K562 (cell line): ENCODE data around the gene RNF6. TPM values are rescaled to one million over a fixed set of nuclear protein-coding genes. Genes with fewer than 3 reads are reported as not detected.
"Not testable (repeated sequence)": the region's sequence is repeated elsewhere in the genome, so short reads cannot be mapped to it uniquely, and the experiment has no call there.

Source experiments
- ATAC-seq: fragments of 200-7000 bp; cut with Tn5 transposase; 3 replicates; pipeline ENCODE4 v1.9.1; 2020; ENCODE audit warnings: moderate library complexity
- BruUV-seq: library from RNA; stranded (reverse); fragments of 400-500 nt; replicated peaks from 2 replicates; lab custom pipeline; 2021; lab: Mats Ljungman, UMichigan
- CTCF ChIA-PET: fragments of 300-600 bp; formaldehyde crosslinking; extraction: SDS; loops from one replicate; lab custom pipeline; 2021; ENCODE audit warnings: low intra/inter-chr PET ratio; lab: Yijun Ruan, JAX
- POLR2A ChIA-PET: fragments of 300-600, 350-650 bp; sonication (Branson Sonifier 250); formaldehyde crosslinking; extraction: SDS; loops from one replicate; lab custom pipeline; 2021; ENCODE audit warnings: antibody characterized with exemption, inconsistent platforms; lab: Yijun Ruan, JAX
- DNase-seq, 4 experiments: peaks; one replicate each; pipeline versions ENCODE4 v3.0.0 to v3.0.0-alpha.2; 2011 to 2018; ENCODE audit warnings: low spot score in 3 of 4, mixed read lengths in 3 of 4; ENCODE audit errors: extremely low read depth in 1 of 4
- FAIRE-seq: peaks from 2 replicates; lab custom pipeline; 2011; peaks lifted over from hg19 to GRCh38; lab: Jason Lieb, UNC
- H2AFZ ChIP-seq: 2 replicates; pipeline ENCODE4 v1.6.0; 2011; ENCODE audit warnings: low read depth, low read length, control low read depth, inconsistent platforms
- H3K27ac ChIP-seq: fragments of 200-600 bp; 3 replicates; pipeline ENCODE4 v1.8.0; 2011; ENCODE audit warnings: low read depth, mild to moderate bottlenecking, control low read depth, inconsistent platforms, low read length, moderate library complexity, mixed read lengths; ENCODE audit errors: extremely low read depth
- H3K27me3 ChIP-seq, 2 experiments: fragments of 300-600 bp in 1 of 2; 2 replicates in 1 of 2; 3 replicates in 1 of 2; pipeline versions ENCODE4 v1.6.0 to v1.8.0; 2011; ENCODE audit warnings: inconsistent platforms in 2 of 2, low read length in 2 of 2, mild to moderate bottlenecking in 1 of 2, mixed read lengths in 1 of 2, moderate library complexity in 1 of 2; ENCODE audit not compliant: control insufficient read depth in 2 of 2, insufficient read depth in 2 of 2
- H3K36me3 ChIP-seq: fragments of 300-600 bp; 3 replicates; pipeline ENCODE4 v1.8.0; 2011; ENCODE audit warnings: mild to moderate bottlenecking, low read length, inconsistent platforms; ENCODE audit not compliant: control insufficient read depth, insufficient read depth
- H3K4me1 ChIP-seq, 2 experiments: fragments of 200-600 bp in 1 of 2; replicated peaks in 1 of 2; 2 replicates in 1 of 2; 3 replicates in 1 of 2; pipeline versions ENCODE4 v1.5.1 to v1.8.0; 2011; ENCODE audit warnings: inconsistent platforms in 2 of 2, low read length in 2 of 2, mild to moderate bottlenecking in 1 of 2, mixed read lengths in 1 of 2, moderate library complexity in 1 of 2; ENCODE audit not compliant: control insufficient read depth in 2 of 2, insufficient read depth in 2 of 2
- H3K4me2 ChIP-seq: 2 replicates; pipeline ENCODE4 v1.6.1; 2011; ENCODE audit warnings: low read length, control low read depth, inconsistent platforms, mixed read lengths; ENCODE audit not compliant: insufficient read depth
- H3K4me3 ChIP-seq: fragments of 200-600 bp; sonication (generic), shearing (Covaris generic); 2 replicates; pipeline ENCODE4 v1.5.1; 2016; ENCODE audit warnings: control low read depth, inconsistent platforms
- H3K79me2 ChIP-seq: fragments of 200-600 bp; 3 replicates; pipeline ENCODE4 v1.8.0; 2011; ENCODE audit warnings: low read length, inconsistent platforms; ENCODE audit not compliant: control insufficient read depth, insufficient read depth
- H3K9ac ChIP-seq, 2 experiments: 2 replicates each; pipeline versions ENCODE4 v1.6.0 to v1.6.1; 2011; ENCODE audit warnings: low read depth in 2 of 2, low read length in 2 of 2, control low read depth in 1 of 2, inconsistent platforms in 1 of 2, mild to moderate bottlenecking in 1 of 2, mixed read lengths in 1 of 2; ENCODE audit not compliant: insufficient read depth in 1 of 2
- H3K9me1 ChIP-seq: one replicate; pipeline ENCODE4 v1.6.0; 2011; ENCODE audit warnings: inconsistent platforms, mild to moderate bottlenecking, low read length, moderate library complexity; ENCODE audit not compliant: control insufficient read depth, insufficient read depth
- H3K9me3 ChIP-seq: replicated peaks from 2 replicates; pipeline ENCODE4 v1.5.1; 2011; ENCODE audit warnings: low read depth, low read length, inconsistent platforms; ENCODE audit not compliant: control insufficient read depth, insufficient read depth
- H4K20me1 ChIP-seq: replicated peaks from 2 replicates; pipeline ENCODE4 v1.6.1; 2011; ENCODE audit warnings: low read length, inconsistent platforms, mixed read lengths; ENCODE audit not compliant: control insufficient read depth, insufficient read depth
- ADNP ChIP-seq: fragments of 200-800 bp; sonication (Bioruptor generic); IDR thresholded peaks from 2 replicates; pipeline ENCODE4 v1.6.1; 2016; ENCODE audit warnings: missing genetic modification characterization, missing compliant biosample characterization
- GATAD2A ChIP-seq: fragments of 450-650 bp; IDR thresholded peaks from 2 replicates; pipeline ENCODE4 v1.6.1; 2017
- MEIS2 ChIP-seq: fragments of 450-650 bp; IDR thresholded peaks from 2 replicates; pipeline ENCODE4 v1.6.1; 2014; ENCODE audit warnings: mild to moderate bottlenecking; ENCODE audit not compliant: partially characterized antibody
- NFYB ChIP-seq: IDR thresholded peaks from 2 replicates; pipeline ENCODE4 v1.6.1; 2011; ENCODE audit warnings: mild to moderate bottlenecking, moderate library complexity; ENCODE audit not compliant: insufficient read length; ENCODE audit errors: extremely low read depth
- SMAD4 ChIP-seq: fragments of 250-450 bp; sonication (Bioruptor Pico); conservative IDR thresholded peaks from 2 replicates; pipeline ENCODE4 v1.8.0; 2021; ENCODE audit warnings: inconsistent platforms, mild to moderate bottlenecking, moderate library complexity
- ZBTB49 ChIP-seq: sonication (generic); formaldehyde crosslinking; IDR thresholded peaks from 2 replicates; pipeline ENCODE4 v1.8.0; 2022; ENCODE audit warnings: missing genetic modification reagents, mild to moderate bottlenecking, borderline replicate concordance
- WGBS: fragments of 100-300 bp; shearing (Covaris generic); methylation state at CpG from one replicate; pipeline ENCODE4 v1.1.6; 2016; ENCODE audit warnings: low coverage, mixed read lengths; ENCODE audit not compliant: insufficient coverage; ENCODE audit errors: missing lambda C conversion rate; 5-methylcytosine and 5-hydroxymethylcytosine counted together
- in situ Hi-C: fragments of 300-500 bp; cut with MboI; formaldehyde crosslinking; loops from 4 replicates; pipeline ENCODE4 v1.15.0; 2018; ENCODE audit warnings: inconsistent platforms, mixed read lengths
- intact Hi-C: fragments of 100-400 bp; cut with micrococcal nuclease; formaldehyde crosslinking; loops from 2 replicates; pipeline ENCODE4 v1.14.2; 2022
- polyA plus RNA-seq, 8 experiments: library from polyadenylated mRNA; depleted of rRNA in 4 of 8; stranded (reverse) in 5 of 8; unstranded in 3 of 8; fragments of >200 nt; fragmentation: Nextera tagmentation in 2 of 8; fragmentation: Illumina TruSeq in 1 of 8; extraction: Ambion mirVana in 2 of 8; extraction: Trizol in 1 of 8; gene quantifications; 2 replicates each; pipeline versions ENCODE4 v1.2.1 to v1.2.3, GENCODE V29; 2011 to 2014; ENCODE audit warnings: inconsistent platforms in 1 of 8, missing spikeins in 1 of 8
- total RNA-seq, 7 experiments: library from RNA; depleted of rRNA in 6 of 7; stranded (reverse); fragments of >200 nt in 6 of 7; fragmentation: Illumina TruSeq in 2 of 7; extraction: Trizol in 2 of 7; gene quantifications; 2 replicates each; pipeline versions ENCODE4 v1.2.1 to v1.2.3, GENCODE V29; 2011 to 2021; ENCODE audit warnings: low replicate concordance in 1 of 7

Gene RNF6
- total and polyA plus RNA-seq, 9 of the 15 experiments (the other 6 are each of a cell fraction or from before 2014, with no cell fraction given): 12.0 to 31.4 (median 22.3) TPM

GRCh38 chr13:26253262-26253786 lies 31.2 kb upstream of the RNF6 start (continued):
- TF ChIP-seq ZBTB49 (CRISPR knock-in tag): no peak
- TF ChIP-seq ADNP (tag): no peak
- TF ChIP-seq MEIS2: no peak
- no peak for TF ChIP-seq NFYB
- TF ChIP-seq GATAD2A: no peak
- TF ChIP-seq SMAD4 (CRISPR knock-in tag): no peak

GRCh38 chr13:26252006-26252405 lies 29.9 kb upstream of the RNF6 start:
- POLR2A ChIA-PET: interaction anchor here (0.6 to 1.1 kb wide), 2 partner anchors 15 to 20 kb away, joined by 3 read pairs; no protein-coding TSS in a partner anchor
- peaks cover 26% of the 10 kb centered on the region for H3K79me2 ChIP-seq
- H3K36me3 ChIP-seq, intact Hi-C loops, ATAC-seq, FAIRE-seq, in situ Hi-C loops, H2AFZ ChIP-seq, H3K9me3 ChIP-seq, H3K27me3 ChIP-seq, H4K20me1 ChIP-seq, H3K27ac ChIP-seq, H3K9me1 ChIP-seq, BruUV-seq, H3K4me3 ChIP-seq, DNase-seq, CTCF ChIA-PET, H3K9ac ChIP-seq, H3K4me2 ChIP-seq: not testable (repeated sequence)
- WGBS: 60% methylated on average over 1 of the region's 4 CpGs
- peaks cover 6 to 18% of the 10 kb centered on the region in 2 experiments for H3K4me1 ChIP-seq
